Measurements from ENCODE around the gene SARDH. TPM values are rescaled to one million over a fixed set of nuclear protein-coding genes. Genes with fewer than 3 reads are reported as not detected.

Gene SARDH
- polyA plus RNA-seq, 1 donor (not counting 4 experiments of a cell fraction or from before 2014, with no cell fraction given): 0.03 TPM

- H3K4me3 ChIP-seq (ENCODE audit: control insufficient read depth in 2 of 3, extremely low read depth in 1 of 3, insufficient read depth in 2 of 3, low read depth in 1 of 3, low read length in 3 of 3): no peak overlapping the region
- no peak overlapping the region for H2AFZ ChIP-seq (ENCODE audit: control insufficient read depth, low read length)
- no peak overlapping the region for H3K27ac ChIP-seq (ENCODE audit: control insufficient read depth, insufficient read depth, low read length)
- H3K9ac ChIP-seq (ENCODE audit: control insufficient read depth, extremely low read depth, insufficient read depth, low read length): no peak overlapping the region
- no peaks in the 10 kb centered on the region for H3K36me3 ChIP-seq (ENCODE audit: control insufficient read depth in 2 of 2, extremely low read depth in 1 of 2, insufficient read depth in 2 of 2, low read length in 2 of 2)
- no peaks in the 10 kb centered on the region for H3K79me2 ChIP-seq (ENCODE audit: control insufficient read depth, insufficient read depth, low read length)
- TF ChIP-seq, protein P1, sequence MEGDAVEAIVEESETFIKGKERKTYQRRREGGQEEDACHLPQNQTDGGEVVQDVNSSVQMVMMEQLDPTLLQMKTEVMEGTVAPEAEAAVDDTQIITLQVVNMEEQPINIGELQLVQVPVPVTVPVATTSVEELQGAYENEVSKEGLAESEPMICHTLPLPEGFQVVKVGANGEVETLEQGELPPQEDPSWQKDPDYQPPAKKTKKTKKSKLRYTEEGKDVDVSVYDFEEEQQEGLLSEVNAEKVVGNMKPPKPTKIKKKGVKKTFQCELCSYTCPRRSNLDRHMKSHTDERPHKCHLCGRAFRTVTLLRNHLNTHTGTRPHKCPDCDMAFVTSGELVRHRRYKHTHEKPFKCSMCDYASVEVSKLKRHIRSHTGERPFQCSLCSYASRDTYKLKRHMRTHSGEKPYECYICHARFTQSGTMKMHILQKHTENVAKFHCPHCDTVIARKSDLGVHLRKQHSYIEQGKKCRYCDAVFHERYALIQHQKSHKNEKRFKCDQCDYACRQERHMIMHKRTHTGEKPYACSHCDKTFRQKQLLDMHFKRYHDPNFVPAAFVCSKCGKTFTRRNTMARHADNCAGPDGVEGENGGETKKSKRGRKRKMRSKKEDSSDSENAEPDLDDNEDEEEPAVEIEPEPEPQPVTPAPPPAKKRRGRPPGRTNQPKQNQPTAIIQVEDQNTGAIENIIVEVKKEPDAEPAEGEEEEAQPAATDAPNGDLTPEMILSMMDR (optimal IDR thresholded peaks at IDR 0.05 in 1 of 3, IDR thresholded peaks at IDR 0.05 in 1 of 3, conservative IDR thresholded peaks at IDR 0.05 in 1 of 3; ENCODE audit: extremely low read depth in 1 of 3, insufficient read depth in 2 of 3, low read length in 3 of 3): no peak
- no peak overlapping the region for H3K4me2 ChIP-seq (ENCODE audit: control insufficient read depth, extremely low read depth, insufficient read depth, low read depth, low read length)
- DNase-seq (ENCODE audit: low read depth, low spot score) (no peak), FAIRE-seq (no peak)
- peaks cover 8% of the 10 kb centered on the region for H3K27me3 ChIP-seq (ENCODE audit: control insufficient read depth, extremely low read depth, insufficient read depth, low read length)
- H4K20me1 ChIP-seq (ENCODE audit: control insufficient read depth, extremely low read depth, insufficient read depth, low read length): no peaks in the 10 kb centered on the region
- H3K9me1 ChIP-seq (ENCODE audit: control insufficient read depth, extremely low read depth, insufficient read depth, low read length): no peaks in the 10 kb centered on the region
- H3K4me1 ChIP-seq (ENCODE audit: control insufficient read depth, extremely low read depth, insufficient read depth, low read length): no peaks in the 10 kb centered on the region
- H3K9me3 ChIP-seq (ENCODE audit: control insufficient read depth, low read depth, low read length): no peaks in the 10 kb centered on the region
- dilution Hi-C loops (cut with MboI; ENCODE audit: extremely low pct_ligation_motif_present, low sequenced_read_pairs): no loop called here
These were observed 2.8 kb upstream of the SARDH start for GRCh38 chr9:133740911-133741310.

DNA sequence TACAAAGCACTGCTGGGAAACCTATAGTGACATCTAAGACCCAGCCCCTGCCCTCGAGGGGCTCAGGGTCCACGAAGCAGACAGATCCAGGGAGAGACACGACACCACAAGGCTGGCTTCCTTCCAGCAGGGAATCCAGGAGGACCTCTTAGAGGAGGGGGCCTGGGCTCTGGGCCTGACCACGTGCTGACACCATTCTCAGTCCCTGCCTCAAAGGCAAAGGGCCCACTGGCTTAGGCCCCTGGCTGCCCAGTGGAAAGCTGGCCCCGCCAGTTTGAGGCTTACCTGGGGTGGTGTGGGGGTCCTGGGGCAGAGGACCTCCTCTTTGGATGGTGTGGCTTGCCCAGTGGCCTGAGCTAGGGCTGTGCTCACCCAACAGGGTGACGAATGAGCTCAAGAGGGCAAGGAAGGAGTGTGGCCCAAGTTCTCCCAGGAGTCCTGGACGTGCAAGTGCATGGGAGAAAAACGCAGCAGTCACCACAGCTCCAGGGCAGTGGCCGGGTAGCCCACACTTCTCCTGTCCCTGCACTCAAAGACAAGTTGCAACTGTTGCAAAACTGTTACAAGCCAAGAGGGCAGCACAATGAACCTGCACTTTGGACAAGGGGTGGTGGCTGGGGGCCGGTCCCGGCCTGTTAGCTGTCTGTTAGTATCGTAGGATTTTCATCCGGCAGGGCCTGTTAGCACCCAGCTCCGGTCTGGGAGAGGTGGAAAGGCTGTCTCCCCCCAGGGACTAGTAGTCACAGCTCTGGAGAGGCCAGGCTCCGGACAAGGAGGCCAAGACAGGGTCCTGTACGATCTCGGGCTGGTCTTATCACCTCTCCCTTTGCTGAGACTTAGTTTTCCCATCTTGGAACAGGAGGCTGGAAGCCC, 1.5 kb upstream of the SARDH start:
- H3K27ac ChIP-seq (ENCODE audit: control insufficient read depth, insufficient read depth, low read length): no peak overlapping the region
- H3K36me3 ChIP-seq (ENCODE audit: control insufficient read depth in 2 of 2, extremely low read depth in 1 of 2, insufficient read depth in 2 of 2, low read length in 2 of 2): no peaks in the 10 kb centered on the region
- H3K9ac ChIP-seq (ENCODE audit: control insufficient read depth, extremely low read depth, insufficient read depth, low read length): no peak overlapping the region
- H4K20me1 ChIP-seq (ENCODE audit: control insufficient read depth, extremely low read depth, insufficient read depth, low read length): no peaks in the 10 kb centered on the region
- no peak for DNase-seq (ENCODE audit: low read depth, low spot score)
- H3K9me1 ChIP-seq (ENCODE audit: control insufficient read depth, extremely low read depth, insufficient read depth, low read length): no peaks in the 10 kb centered on the region
- no peak overlapping the region for H3K4me3 ChIP-seq (ENCODE audit: control insufficient read depth in 2 of 3, extremely low read depth in 1 of 3, insufficient read depth in 2 of 3, low read depth in 1 of 3, low read length in 3 of 3)
- H3K79me2 ChIP-seq (ENCODE audit: control insufficient read depth, insufficient read depth, low read length): no peaks in the 10 kb centered on the region
- no peaks in the 10 kb centered on the region for H3K9me3 ChIP-seq (ENCODE audit: control insufficient read depth, low read depth, low read length)
- no peaks in the 10 kb centered on the region for H3K4me1 ChIP-seq (ENCODE audit: control insufficient read depth, extremely low read depth, insufficient read depth, low read length)
- H3K4me2 ChIP-seq (ENCODE audit: control insufficient read depth, extremely low read depth, insufficient read depth, low read depth, low read length): no peak overlapping the region
- TF ChIP-seq, protein P1 (optimal IDR thresholded peaks at IDR 0.05 in 1 of 3, IDR thresholded peaks at IDR 0.05 in 1 of 3, conservative IDR thresholded peaks at IDR 0.05 in 1 of 3; ENCODE audit: extremely low read depth in 1 of 3, insufficient read depth in 2 of 3, low read length in 3 of 3): no peak
- TF ChIP-seq EZH2 (IDR thresholded peaks at IDR 0.05; ENCODE audit: low read length): no peak
- H3K27me3 ChIP-seq (ENCODE audit: control insufficient read depth, extremely low read depth, insufficient read depth, low read length): peaks cover 16% of the 10 kb centered on the region
- H2AFZ ChIP-seq (ENCODE audit: control insufficient read depth, low read length): no peak overlapping the region
- no peak for FAIRE-seq
- dilution Hi-C loops (cut with MboI; ENCODE audit: extremely low pct_ligation_motif_present, low sequenced_read_pairs): no loop called here

Measured in keratinocyte (primary cell).